ENCODE results near the gene DRC1. TPM values are rescaled to one million over a fixed set of nuclear protein-coding genes. Genes with fewer than 3 reads are reported as not detected.

The DRC1 gene
- total RNA-seq, 1 donor from 2014 or later: not detected

DNA sequence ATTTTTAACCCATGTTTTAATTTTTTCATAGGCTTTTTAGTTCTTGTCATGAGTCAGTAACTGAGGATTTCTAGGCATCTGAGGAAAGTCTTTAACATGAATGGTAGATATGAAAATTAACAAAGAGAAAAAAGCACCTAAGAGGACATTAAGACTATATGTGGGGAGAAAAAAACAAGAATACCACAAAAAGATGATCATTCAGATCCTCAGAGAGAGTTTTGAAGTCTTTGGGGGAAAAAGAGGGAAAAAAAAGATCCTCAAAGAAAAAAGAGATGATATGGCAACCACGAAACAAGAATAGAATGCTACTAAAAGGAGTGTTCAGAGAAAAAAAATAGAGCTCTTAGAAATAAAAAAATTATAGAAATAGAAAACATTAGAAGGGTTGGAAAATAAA is 8.1 kb downstream of the DRC1 start:
- no peaks in the 10 kb centered on the region for H3K36me3 Mint-ChIP-seq (ENCODE audit: low read depth)
- intact Hi-C loops (cut with micrococcal nuclease): no loop called here
- H3K4me3 Mint-ChIP-seq: no peak overlapping the region
- H3K27me3 Mint-ChIP-seq (ENCODE audit: insufficient read depth): peaks cover 13% of the 10 kb centered on the region
- H3K4me1 Mint-ChIP-seq (ENCODE audit: low read depth): peaks cover 11% of the 10 kb centered on the region
- no peak for DNase-seq (ENCODE audit: low spot score)
- H3K27ac Mint-ChIP-seq: no peak overlapping the region
- no peaks in the 10 kb centered on the region for H3K9me3 Mint-ChIP-seq

DNA sequence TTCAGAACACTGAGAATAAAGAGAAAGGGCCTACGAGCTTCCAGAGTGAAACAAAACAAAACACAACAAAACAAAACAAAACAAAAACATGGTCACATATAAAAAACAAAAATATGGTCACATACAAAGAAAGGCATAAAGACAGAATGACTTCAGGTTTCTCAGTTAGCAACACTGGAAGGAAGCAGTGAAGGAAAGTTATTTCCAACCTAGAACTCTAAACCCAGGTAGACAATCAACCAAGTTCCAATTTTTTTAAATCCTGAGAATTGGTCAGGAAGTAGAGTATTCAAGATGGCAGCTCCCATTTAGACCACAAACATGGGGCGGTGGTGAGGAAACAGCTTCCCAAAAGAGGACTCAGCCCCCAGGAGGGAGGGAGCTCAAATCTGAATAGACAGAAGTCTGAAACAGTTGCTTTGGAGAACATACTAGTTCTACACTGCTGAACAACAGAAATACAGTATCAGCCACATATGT is 9.1 kb downstream of the DRC1 start:
- no peak overlapping the region for H3K27ac Mint-ChIP-seq
- H3K4me1 Mint-ChIP-seq (ENCODE audit: low read depth): peaks cover 11% of the 10 kb centered on the region
- no peak overlapping the region for H3K4me3 Mint-ChIP-seq
- no peak for DNase-seq (ENCODE audit: low spot score)
- no peaks in the 10 kb centered on the region for H3K36me3 Mint-ChIP-seq (ENCODE audit: low read depth)
- peaks cover 13% of the 10 kb centered on the region for H3K27me3 Mint-ChIP-seq (ENCODE audit: insufficient read depth)
- intact Hi-C loops (cut with micrococcal nuclease): no loop called here
- no peaks in the 10 kb centered on the region for H3K9me3 Mint-ChIP-seq

DNA sequence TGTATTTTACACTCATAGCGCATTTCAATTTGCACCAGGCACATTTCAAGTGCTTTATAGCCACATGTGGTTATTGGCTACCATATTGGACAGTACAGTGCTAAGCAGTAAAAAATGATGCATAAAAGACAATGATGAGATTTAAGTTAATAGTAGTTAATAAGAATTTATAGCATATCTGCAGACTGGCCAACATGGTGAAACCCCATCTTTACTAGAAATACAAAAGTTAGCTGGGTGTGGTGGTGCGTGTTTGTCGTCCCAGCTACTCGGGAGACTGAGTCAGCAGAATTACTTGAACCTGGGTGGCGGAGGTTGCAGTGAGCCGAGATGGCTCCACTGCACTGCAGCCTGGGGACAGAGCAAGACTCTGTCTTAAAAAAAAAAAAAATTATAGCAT is 9.7 kb downstream of the DRC1 start:
- intact Hi-C loops (cut with micrococcal nuclease): no loop called here
- no peaks in the 10 kb centered on the region for H3K9me3 Mint-ChIP-seq
- DNase-seq (ENCODE audit: low spot score): no peak
- H3K36me3 Mint-ChIP-seq (ENCODE audit: low read depth): no peaks in the 10 kb centered on the region
- peak overlapping the region; percentile 72 for H3K4me3 Mint-ChIP-seq
- peaks cover 11% of the 10 kb centered on the region for H3K4me1 Mint-ChIP-seq (ENCODE audit: low read depth)
- H3K27ac Mint-ChIP-seq: no peak overlapping the region
- peaks cover 13% of the 10 kb centered on the region for H3K27me3 Mint-ChIP-seq (ENCODE audit: insufficient read depth)

DNA sequence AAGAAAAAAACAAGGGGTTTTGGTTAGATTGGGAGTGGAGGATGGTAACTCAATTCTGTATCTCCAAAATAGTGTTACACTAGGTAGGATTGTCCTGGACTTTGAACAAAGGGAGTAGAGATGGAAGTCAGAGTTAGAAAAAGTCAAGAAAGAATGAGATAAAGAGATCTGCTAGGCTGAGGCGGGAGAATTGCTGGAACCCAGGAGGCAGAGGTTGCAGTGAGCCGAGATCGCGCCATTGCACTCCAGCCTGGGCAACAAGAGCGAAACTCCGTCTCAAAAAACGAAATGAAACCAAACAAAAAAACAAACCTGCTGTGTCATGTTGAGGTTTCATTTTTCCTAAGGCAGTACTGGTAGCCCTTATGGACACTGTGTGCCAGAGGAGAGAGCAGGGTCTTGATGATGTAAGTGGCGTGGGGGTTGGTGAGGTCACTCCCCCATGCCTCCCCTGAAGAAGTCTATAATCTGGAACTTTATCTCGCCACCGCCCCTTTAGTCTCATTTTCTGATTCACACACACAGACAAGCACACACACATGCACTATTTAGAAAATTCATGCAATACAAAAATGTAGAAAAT is 10.5 kb downstream of the DRC1 start:
- Mint-ChIP-seq H3K27me3 (ENCODE audit: insufficient read depth) (peaks cover 9% of the 10 kb centered on the region), H3K4me3 (peak overlapping the region; percentile 72), H3K36me3 (ENCODE audit: low read depth) (no peaks in the 10 kb centered on the region), H3K9me3 (no peaks in the 10 kb centered on the region), H3K4me1 (ENCODE audit: low read depth) (peaks cover 11% of the 10 kb centered on the region), H3K27ac (peak overlapping the region; percentile 46)
- intact Hi-C loops (cut with micrococcal nuclease): loop anchor here (1.0 kb wide), 1 partner anchor 64 kb away; no protein-coding TSS in a partner anchor
- DNase-seq (ENCODE audit: low spot score): peak; percentile 9

- Mint-ChIP-seq H3K27me3 (ENCODE audit: insufficient read depth) (peaks cover 3% of the 10 kb centered on the region), H3K36me3 (ENCODE audit: low read depth) (no peaks in the 10 kb centered on the region), H3K27ac (no peak overlapping the region), H3K9me3 (no peaks in the 10 kb centered on the region), H3K4me3 (no peak overlapping the region), H3K4me1 (ENCODE audit: low read depth) (peaks cover 11% of the 10 kb centered on the region)
- intact Hi-C loops (cut with micrococcal nuclease): no loop called here
- DNase-seq (ENCODE audit: low spot score): no peak
Observed at GRCh38 chr2:26414311-26414710, 12.6 kb downstream of the DRC1 start.

- Mint-ChIP-seq H3K27me3 (ENCODE audit: insufficient read depth) (peaks cover 20% of the 10 kb centered on the region), H3K27ac (no peak overlapping the region), H3K9me3 (no peaks in the 10 kb centered on the region), H3K36me3 (ENCODE audit: low read depth) (no peaks in the 10 kb centered on the region), H3K4me1 (ENCODE audit: low read depth) (no peaks in the 10 kb centered on the region), H3K4me3 (no peak overlapping the region)
- no peak for DNase-seq (ENCODE audit: low spot score)
- intact Hi-C loops (cut with micrococcal nuclease): no loop called here
Observed at GRCh38 chr2:26421961-26422360, 20.2 kb downstream of the DRC1 start.

DNA sequence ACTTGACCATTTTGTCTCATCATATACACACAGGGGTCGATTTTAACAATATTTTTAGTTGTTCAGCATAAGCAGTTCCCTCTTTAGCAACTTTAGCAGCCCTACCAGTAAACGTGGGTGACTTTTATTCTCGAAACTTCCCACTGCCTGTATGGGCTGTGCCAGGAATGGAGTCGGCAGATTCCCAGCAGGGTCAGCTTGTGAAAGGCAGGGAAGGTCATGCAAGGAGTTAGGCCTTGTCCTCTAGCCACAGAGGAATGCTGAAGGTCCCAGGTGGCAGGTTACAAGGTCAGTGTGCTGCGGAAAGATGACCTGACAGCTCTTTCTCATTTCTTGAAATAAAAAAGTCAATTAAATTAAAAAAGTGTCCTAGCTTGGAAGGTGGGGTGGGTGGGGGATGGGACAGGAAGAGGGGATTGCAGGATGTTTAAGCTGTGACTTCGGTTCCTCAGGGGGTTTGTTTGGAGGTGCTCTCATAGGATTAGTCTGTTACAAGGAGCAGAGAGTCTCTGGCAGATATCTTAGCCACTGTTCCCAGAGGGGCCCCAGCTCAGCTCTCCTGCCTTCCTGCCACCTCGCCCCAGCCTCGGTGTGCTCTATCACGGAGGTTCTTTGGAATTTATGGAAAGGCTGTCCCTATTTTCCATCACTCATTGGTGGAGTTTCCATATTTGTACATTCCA is 21.4 kb downstream of the DRC1 start:
- DNase-seq (ENCODE audit: low spot score): no peak
- Mint-ChIP-seq H3K4me3 (no peak overlapping the region), H3K27me3 (ENCODE audit: insufficient read depth) (peaks cover 19% of the 10 kb centered on the region), H3K27ac (no peak overlapping the region), H3K36me3 (ENCODE audit: low read depth) (no peaks in the 10 kb centered on the region), H3K4me1 (ENCODE audit: low read depth) (no peaks in the 10 kb centered on the region), H3K9me3 (no peaks in the 10 kb centered on the region)
- intact Hi-C loops (cut with micrococcal nuclease): no loop called here

- no peak overlapping the region for H3K27ac Mint-ChIP-seq
- H3K27me3 Mint-ChIP-seq (ENCODE audit: insufficient read depth): peaks cover 17% of the 10 kb centered on the region
- DNase-seq (ENCODE audit: low spot score): no peak
- no peak overlapping the region for H3K4me3 Mint-ChIP-seq
- H3K4me1 Mint-ChIP-seq (ENCODE audit: low read depth): no peaks in the 10 kb centered on the region
- intact Hi-C loops (cut with micrococcal nuclease): no loop called here
- H3K36me3 Mint-ChIP-seq (ENCODE audit: low read depth): no peaks in the 10 kb centered on the region
- H3K9me3 Mint-ChIP-seq: no peaks in the 10 kb centered on the region
Observed at GRCh38 chr2:26423750-26424149, 22.0 kb downstream of the DRC1 start.

DNA sequence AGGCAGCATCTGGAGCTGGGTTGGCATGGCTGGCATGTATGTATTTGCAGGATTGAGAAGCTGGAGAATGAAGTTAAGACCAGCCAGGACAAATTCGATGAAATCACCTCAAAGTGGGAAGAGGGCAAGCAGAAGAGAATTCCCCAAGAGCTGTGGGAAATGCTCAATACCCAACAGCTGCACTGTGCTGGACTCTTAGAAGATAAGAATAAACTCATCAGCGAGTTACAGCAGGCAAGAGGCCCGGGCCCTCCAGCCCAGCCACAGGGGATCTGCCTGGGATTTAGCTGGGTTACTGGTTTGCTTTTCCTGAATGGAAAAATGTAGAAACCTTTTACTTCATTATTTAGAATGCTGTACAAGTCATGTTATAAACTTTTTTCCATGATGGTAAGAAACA is 22.5 kb downstream of the DRC1 start:
- Mint-ChIP-seq H3K4me3 (no peak overlapping the region), H3K27me3 (ENCODE audit: insufficient read depth) (peaks cover 17% of the 10 kb centered on the region), H3K9me3 (no peaks in the 10 kb centered on the region), H3K4me1 (ENCODE audit: low read depth) (no peaks in the 10 kb centered on the region), H3K27ac (no peak overlapping the region), H3K36me3 (ENCODE audit: low read depth) (no peaks in the 10 kb centered on the region)
- no peak for DNase-seq (ENCODE audit: low spot score)
- intact Hi-C loops (cut with micrococcal nuclease): no loop called here

- H3K27me3 Mint-ChIP-seq (ENCODE audit: insufficient read depth): peaks cover 4% of the 10 kb centered on the region
- no peak for DNase-seq (ENCODE audit: low spot score)
- no peak overlapping the region for H3K4me3 Mint-ChIP-seq
- no peaks in the 10 kb centered on the region for H3K36me3 Mint-ChIP-seq (ENCODE audit: low read depth)
- H3K4me1 Mint-ChIP-seq (ENCODE audit: low read depth): no peaks in the 10 kb centered on the region
- H3K9me3 Mint-ChIP-seq: no peaks in the 10 kb centered on the region
- no peak overlapping the region for H3K27ac Mint-ChIP-seq
- intact Hi-C loops (cut with micrococcal nuclease): no loop called here
Observed at GRCh38 chr2:26428846-26429245, 27.1 kb downstream of the DRC1 start.

DNA sequence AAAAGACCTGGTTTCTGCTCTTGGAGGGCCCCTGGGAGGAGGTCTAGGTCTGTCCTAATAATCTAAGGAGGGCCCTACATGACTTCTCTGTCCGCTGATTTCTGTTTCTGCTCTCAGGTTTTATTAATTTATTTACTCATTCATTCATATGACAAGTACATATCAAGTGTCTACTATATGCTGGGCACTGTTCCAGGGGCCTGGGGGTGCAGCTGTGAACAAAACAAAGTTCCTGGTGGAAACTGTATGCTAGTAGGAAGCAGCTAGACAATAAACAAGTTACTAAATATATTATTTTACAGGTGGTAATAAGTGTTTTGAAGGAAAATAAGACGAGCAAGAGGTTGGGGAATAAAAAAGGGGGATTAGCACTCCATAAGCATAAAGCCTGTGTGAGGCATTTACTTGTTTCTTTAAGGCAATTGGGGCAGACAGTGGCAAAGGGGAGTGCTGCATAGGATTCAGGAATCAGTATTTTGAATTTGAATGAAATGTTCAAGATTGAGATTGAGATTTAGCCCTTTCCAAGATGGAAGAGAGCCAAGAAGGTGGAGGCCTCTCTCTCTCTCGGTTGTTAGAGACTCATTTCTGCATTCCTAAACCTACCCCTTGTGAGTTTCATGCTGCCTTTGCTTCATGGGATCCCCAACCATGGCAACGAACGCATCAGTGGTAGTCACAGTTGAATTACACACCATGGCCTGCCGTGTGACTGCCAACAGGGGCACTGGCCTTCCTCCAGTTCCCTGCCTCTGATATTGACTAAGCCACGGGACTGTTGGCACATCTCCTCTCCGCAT is 28.3 kb downstream of the DRC1 start:
- Mint-ChIP-seq H3K4me1 (ENCODE audit: low read depth) (no peaks in the 10 kb centered on the region), H3K9me3 (no peaks in the 10 kb centered on the region), H3K36me3 (ENCODE audit: low read depth) (no peaks in the 10 kb centered on the region), H3K4me3 (no peak overlapping the region), H3K27me3 (ENCODE audit: insufficient read depth) (peaks cover 4% of the 10 kb centered on the region), H3K27ac (no peak overlapping the region)
- no peak for DNase-seq (ENCODE audit: low spot score)
- intact Hi-C loops (cut with micrococcal nuclease): no loop called here

GRCh38 chr2:26430826-26431225 is 29.1 kb downstream of the DRC1 start:
- Mint-ChIP-seq H3K27me3 (ENCODE audit: insufficient read depth) (peaks cover 4% of the 10 kb centered on the region), H3K27ac (no peak overlapping the region), H3K36me3 (ENCODE audit: low read depth) (no peaks in the 10 kb centered on the region), H3K4me3 (no peak overlapping the region), H3K9me3 (no peaks in the 10 kb centered on the region), H3K4me1 (ENCODE audit: low read depth) (no peaks in the 10 kb centered on the region)
- no peak for DNase-seq (ENCODE audit: low spot score)
- intact Hi-C loops (cut with micrococcal nuclease): no loop called here

GRCh38 chr2:26432363-26432762 is 30.6 kb downstream of the DRC1 start:
- no peak for DNase-seq (ENCODE audit: low spot score)
- H3K4me3 Mint-ChIP-seq: no peak overlapping the region
- H3K4me1 Mint-ChIP-seq (ENCODE audit: low read depth): no peaks in the 10 kb centered on the region
- intact Hi-C loops (cut with micrococcal nuclease): no loop called here
- H3K36me3 Mint-ChIP-seq (ENCODE audit: low read depth): no peaks in the 10 kb centered on the region
- H3K9me3 Mint-ChIP-seq: no peaks in the 10 kb centered on the region
- no peak overlapping the region for H3K27ac Mint-ChIP-seq
- H3K27me3 Mint-ChIP-seq (ENCODE audit: insufficient read depth): peaks cover 4% of the 10 kb centered on the region
